Measurements from ENCODE around the gene ADARB2. TPM values are rescaled to one million over a fixed set of nuclear protein-coding genes. Genes with fewer than 3 reads are reported as not detected.

Gene ADARB2
- total and polyA plus RNA-seq, 2 experiments from 2014 or later: 2.0 to 5.0 TPM

- peak; percentile 37; the same call in 2 of the 3 replicates for ATAC-seq
- no peak overlapping the region for H3K4me3 Mint-ChIP-seq
- no peaks in the 10 kb centered on the region; the same call in 1 of the 2 replicates for H3K36me3 ChIP-seq (ENCODE audit: insufficient read depth)
- H3K27ac Mint-ChIP-seq: no peak overlapping the region; the same call in 1 of the 2 replicates
- peaks cover 33% of the 10 kb centered on the region for H3K36me3 Mint-ChIP-seq (ENCODE audit: low read depth)
- H3K4me3 ChIP-seq: no peak overlapping the region
- H3K27me3 ChIP-seq (ENCODE audit: insufficient read depth): no peaks in the 10 kb centered on the region
- no peak overlapping the region for H3K4me2 ChIP-seq
- peaks cover 8% of the 10 kb centered on the region for H3F3A ChIP-seq (replicated peaks; ENCODE audit: low read depth)
- peaks cover 11% of the 10 kb centered on the region; the same call in 2 of the 3 replicates for H3K4me1 Mint-ChIP-seq
- no peak for DNase-seq (ENCODE audit: low spot score)
- TF ChIP-seq JUNB (IDR thresholded peaks at IDR 0.05; ENCODE audit: unreplicated experiment) (no peak), ETS1 (IDR thresholded peaks at IDR 0.05) (no peak), POLR2AphosphoS5 (IDR thresholded peaks at IDR 0.05; ENCODE audit: low read depth) (no peak), EZH2 (IDR thresholded peaks at IDR 0.05; ENCODE audit: low read depth, unreplicated experiment) (no peak), STAT1 (IDR thresholded peaks at IDR 0.05; ENCODE audit: unreplicated experiment) (no peak), ZNF462 (CRISPR knock-in tag; IDR thresholded peaks at IDR 0.05) (no peak), EZH2phosphoT487 (IDR thresholded peaks at IDR 0.05; ENCODE audit: unreplicated experiment) (no peak), ZNF331 (CRISPR knock-in tag; IDR thresholded peaks at IDR 0.05; ENCODE audit: low read depth) (no peak), CTCF (conservative IDR thresholded peaks at IDR 0.05; ENCODE audit: low read depth in 2 of 2) (no peak), ZNF114 (CRISPR knock-in tag; IDR thresholded peaks at IDR 0.05) (no peak), CREB1 (CRISPR knock-in tag; IDR thresholded peaks at IDR 0.05; ENCODE audit: low read depth) (no peak), NANOG (IDR thresholded peaks at IDR 0.05; ENCODE audit: borderline replicate concordance) (no peak), REST (IDR thresholded peaks at IDR 0.05; ENCODE audit: unreplicated experiment) (no peak)
- H4K20me1 ChIP-seq (replicated peaks; ENCODE audit: insufficient read depth): no peaks in the 10 kb centered on the region
- H2AFZ ChIP-seq: no peak overlapping the region
- H3K27me3 Mint-ChIP-seq (ENCODE audit: insufficient read depth, low read depth, poor library complexity): peaks cover 8% of the 10 kb centered on the region
- no peaks in the 10 kb centered on the region for H3K9me2 ChIP-seq (ENCODE audit: insufficient read depth)
- no peak overlapping the region for H3K27ac ChIP-seq (ENCODE audit: low read depth)
- no peaks in the 10 kb centered on the region for H3K4me1 ChIP-seq (ENCODE audit: insufficient read depth)
- no peaks in the 10 kb centered on the region for H3K79me2 ChIP-seq (replicated peaks; ENCODE audit: insufficient read depth)
- H3K9me3 Mint-ChIP-seq: peaks cover 28% of the 10 kb centered on the region
Observed at GRCh38 chr10:1229116-1229515, 508.2 kb downstream of the ADARB2 start.
